Spleen (tissue), 11 donors: ENCODE measurements around the gene ARHGEF18. TPM values are rescaled to one million over a fixed set of nuclear protein-coding genes. Genes with fewer than 3 reads are reported as not detected.
"Not testable (repeated sequence)": the region's sequence is repeated elsewhere in the genome, so short reads cannot be mapped to it uniquely, and the experiment has no call there.

Experiments used
- DNase-seq: peaks from one replicate; pipeline ENCODE4 v3.0.0-alpha.2; 2020
- H3K27ac ChIP-seq, 8 donors: fragments of 200-600 bp; sonication (generic) in 7 of 8; 1 replicate in 4 of 8; 2 replicates in 4 of 8; pipeline versions ENCODE4 v1.5.0 to v1.8.0; 2016 to 2021; ENCODE audit warnings: inconsistent platforms in 4 of 8, mild to moderate bottlenecking in 4 of 8, moderate library complexity in 1 of 8
- H3K27me3 ChIP-seq, 7 donors: fragments of 200-600 bp; sonication (generic) in 6 of 7; replicated peaks in 1 of 7; 1 replicate in 4 of 7; 2 replicates in 3 of 7; pipeline versions ENCODE4 v1.5.0 to v1.8.0; 2016 to 2021; ENCODE audit warnings: inconsistent platforms in 3 of 7, mild to moderate bottlenecking in 1 of 7
- H3K36me3 ChIP-seq, 6 donors: fragments of 200-600 bp; sonication (generic) in 5 of 6; 1 replicate in 4 of 6; 2 replicates in 2 of 6; pipeline versions ENCODE4 v1.5.0 to v1.8.0; 2016 to 2021; ENCODE audit warnings: inconsistent platforms in 2 of 6
- H3K4me1 ChIP-seq, 6 donors: fragments of 200-600 bp; sonication (generic) in 5 of 6; 1 replicate in 3 of 6; 2 replicates in 3 of 6; pipeline versions ENCODE4 v1.5.0 to v1.8.0; 2016 to 2021; ENCODE audit warnings: inconsistent platforms in 3 of 6
- H3K4me3 ChIP-seq, 8 donors: fragments of 200-600 bp; sonication (generic) in 7 of 8; 1 replicate in 4 of 8; 2 replicates in 4 of 8; pipeline versions ENCODE4 v1.5.0 to v1.8.0; 2016 to 2021; ENCODE audit warnings: inconsistent platforms in 4 of 8, mild to moderate bottlenecking in 4 of 8, moderate library complexity in 2 of 8
- H3K9me3 ChIP-seq, 8 donors: fragments of 200-600 bp; sonication (generic) in 7 of 8; 1 replicate in 4 of 8; 2 replicates in 4 of 8; pipeline versions ENCODE4 v1.5.0 to v1.8.0; 2016 to 2021; ENCODE audit warnings: inconsistent platforms in 4 of 8
- POLR2A ChIP-seq, 3 donors: fragments of 450-650 bp; IDR thresholded peaks; one replicate each; pipeline ENCODE4 v1.5.1; 2017; ENCODE audit warnings: antibody characterized with exemption in 3 of 3, mild to moderate bottlenecking in 1 of 3
- POLR2AphosphoS5 ChIP-seq, 3 donors: sonication (generic); formaldehyde crosslinking; IDR thresholded peaks; one replicate each; pipeline ENCODE4 v1.5.1; 2017; ENCODE audit warnings: antibody characterized with exemption in 3 of 3
- WGBS, 5 donors: extraction: QIAGEN DNeasy Blood & Tissue Kit in 3 of 5; methylation state at CpG; one replicate each; pipeline versions ENCODE4 v1.1.5 to v1.1.7; 2013 to 2018; 5-methylcytosine and 5-hydroxymethylcytosine counted together
- intact Hi-C: fragments of 100-400 bp; cut with DNase I; formaldehyde crosslinking; loops from one replicate; pipeline ENCODE4 v1.15.0; 2023; ENCODE audit warnings: low total_unique reads
- polyA plus RNA-seq, 3 donors: library from polyadenylated mRNA; stranded (reverse); fragments of 200-250 nt; gene quantifications; one replicate each; pipeline ENCODE4 v1.2.1, GENCODE V29; 2013
- total RNA-seq, 7 donors: library from RNA; depleted of rRNA in 3 of 7; stranded (reverse); fragments of >200 nt in 3 of 7; fragmentation: NEBNext Ultra II Directional in 4 of 7; extraction: Animal tissue kit (Norgen Biotek cat#: 25700) in 4 of 7; gene quantifications; one replicate each; pipeline versions ENCODE4 v1.1.0 to v1.2.1, GENCODE V29; 2016 to 2021
- TF ChIP-seq, protein P1 (sequence below), 11 experiments: fragments of 200-600 bp in 7 of 11; fragments of 450-650 bp in 4 of 11; sonication (generic) in 4 of 11; IDR thresholded peaks in 8 of 11; conservative IDR thresholded peaks in 3 of 11; 1 replicate in 7 of 11; 2 replicates in 4 of 11; pipeline versions ENCODE4 v1.4.0 to v1.8.0; 2016 to 2021; ENCODE audit warnings: antibody characterized with exemption in 11 of 11, inconsistent platforms in 4 of 11, mild to moderate bottlenecking in 1 of 11
- donor health status: healthy with polysubstance abuse.
- donor health status: DM: no; HTN: no; CAD: no; lungs with moderate emphysema.
- donor health status: DM: no; HTN: no; CAD: no.
- donor health status: Bipolar disorder and iron deficiency.
- donor health status: healthy.
- donor health status: DM: no; HTN: no; CAD: no.
- donor health status: DM: yes; HTN: yes; CAD: no.

ARHGEF18 gene
- total and polyA plus RNA-seq, 10 donors = 24.3 to 79.8 (median 67.7) TPM

DNA sequence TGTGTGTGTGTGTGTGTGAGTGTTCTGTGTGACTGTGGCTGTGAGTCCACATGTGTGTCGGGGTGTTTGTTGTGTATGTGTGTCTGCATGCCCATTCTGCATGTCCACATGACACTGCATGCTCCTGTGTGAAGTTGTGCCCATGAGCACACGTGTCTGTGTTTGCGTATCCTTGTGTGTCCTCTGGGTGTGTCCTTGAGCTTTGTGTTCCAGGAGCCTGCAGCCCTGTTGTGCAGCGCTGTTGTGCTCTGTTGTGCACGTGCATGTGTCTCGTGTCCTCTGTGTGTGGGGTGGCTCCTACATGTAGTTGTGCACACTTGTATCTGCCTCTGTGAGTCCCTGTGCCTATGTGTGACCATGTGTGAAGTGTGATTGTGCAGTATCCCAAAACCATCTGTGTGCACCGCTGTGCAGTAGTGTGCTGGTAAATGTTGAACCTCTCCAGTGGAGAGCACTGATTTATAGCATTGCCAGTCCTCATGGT lies 2.2 kb upstream of the ARHGEF18 start:
- H3K4me3 ChIP-seq = peak overlapping the region in 4 of 8 donors; percentile 23 to 67 (median 37)
- intact Hi-C loops = no loop called here
- H3K27ac ChIP-seq = peak overlapping the region in 7 of 8 donors; percentile 32 to 96 (median 91)
- H3K4me1 ChIP-seq = peaks cover 11 to 97% (median 80%) of the 10 kb centered on the region in 6 donors
- 60 to 79% (median 75%) methylated on average over 6 to 7 of the region's 7 CpGs for WGBS, 5 donors
- TF ChIP-seq, protein P1, sequence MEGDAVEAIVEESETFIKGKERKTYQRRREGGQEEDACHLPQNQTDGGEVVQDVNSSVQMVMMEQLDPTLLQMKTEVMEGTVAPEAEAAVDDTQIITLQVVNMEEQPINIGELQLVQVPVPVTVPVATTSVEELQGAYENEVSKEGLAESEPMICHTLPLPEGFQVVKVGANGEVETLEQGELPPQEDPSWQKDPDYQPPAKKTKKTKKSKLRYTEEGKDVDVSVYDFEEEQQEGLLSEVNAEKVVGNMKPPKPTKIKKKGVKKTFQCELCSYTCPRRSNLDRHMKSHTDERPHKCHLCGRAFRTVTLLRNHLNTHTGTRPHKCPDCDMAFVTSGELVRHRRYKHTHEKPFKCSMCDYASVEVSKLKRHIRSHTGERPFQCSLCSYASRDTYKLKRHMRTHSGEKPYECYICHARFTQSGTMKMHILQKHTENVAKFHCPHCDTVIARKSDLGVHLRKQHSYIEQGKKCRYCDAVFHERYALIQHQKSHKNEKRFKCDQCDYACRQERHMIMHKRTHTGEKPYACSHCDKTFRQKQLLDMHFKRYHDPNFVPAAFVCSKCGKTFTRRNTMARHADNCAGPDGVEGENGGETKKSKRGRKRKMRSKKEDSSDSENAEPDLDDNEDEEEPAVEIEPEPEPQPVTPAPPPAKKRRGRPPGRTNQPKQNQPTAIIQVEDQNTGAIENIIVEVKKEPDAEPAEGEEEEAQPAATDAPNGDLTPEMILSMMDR (IDR thresholded peaks at IDR 0.05 in 8 of 11, conservative IDR thresholded peaks at IDR 0.05 in 3 of 11) = no peak
- TF ChIP-seq POLR2AphosphoS5 (IDR thresholded peaks at IDR 0.05) = no peak
- no peak for TF ChIP-seq POLR2A (IDR thresholded peaks at IDR 0.05)
- H3K36me3 ChIP-seq = peaks cover 0 to 4% (median 0%) of the 10 kb centered on the region in 6 donors
- peaks cover 0 to 6% (median 2%) of the 10 kb centered on the region in 8 donors for H3K9me3 ChIP-seq
- no peaks in the 10 kb centered on the region for H3K27me3 ChIP-seq
- peak; percentile 69 for DNase-seq

DNA sequence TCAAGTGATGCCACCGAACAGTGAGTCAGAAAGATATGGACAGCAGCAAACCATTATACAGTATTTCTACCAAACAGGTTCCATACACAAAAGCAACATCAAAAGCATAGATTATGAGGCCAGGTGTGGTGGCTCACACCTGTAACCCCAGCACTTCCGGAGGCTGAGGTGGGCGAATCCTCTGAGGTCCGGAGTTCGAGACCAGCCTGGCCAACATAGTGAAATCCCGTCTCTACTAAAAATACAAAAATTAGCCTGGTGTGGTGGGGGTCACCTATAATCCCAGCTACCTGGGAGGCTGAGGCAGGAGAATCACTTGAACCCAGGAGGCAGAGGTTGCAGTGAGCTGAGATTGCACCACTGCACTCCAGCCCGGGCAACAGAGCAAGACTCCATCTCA lies 1.7 kb upstream of the ARHGEF18 start:
- WGBS, 5 donors = 64 to 80% (median 70%) methylated on average over 7 of the region's 7 CpGs
- Histone ChIP-seq H3K4me1 (peaks cover 11 to 93% (median 75%) of the 10 kb centered on the region in 6 donors), H3K9me3 (peaks cover 0 to 11% (median 6%) of the 10 kb centered on the region in 8 donors), H3K27ac (peak overlapping the region in 6 of 8 donors; percentile 32 to 96 (median 92)), H3K4me3 (peak overlapping the region in 2 of 8 donors; percentile 35 to 67)
- H3K27me3 ChIP-seq, intact Hi-C loops, H3K36me3 ChIP-seq: not testable (repeated sequence)
- DNase-seq = peak; percentile 51

DNA sequence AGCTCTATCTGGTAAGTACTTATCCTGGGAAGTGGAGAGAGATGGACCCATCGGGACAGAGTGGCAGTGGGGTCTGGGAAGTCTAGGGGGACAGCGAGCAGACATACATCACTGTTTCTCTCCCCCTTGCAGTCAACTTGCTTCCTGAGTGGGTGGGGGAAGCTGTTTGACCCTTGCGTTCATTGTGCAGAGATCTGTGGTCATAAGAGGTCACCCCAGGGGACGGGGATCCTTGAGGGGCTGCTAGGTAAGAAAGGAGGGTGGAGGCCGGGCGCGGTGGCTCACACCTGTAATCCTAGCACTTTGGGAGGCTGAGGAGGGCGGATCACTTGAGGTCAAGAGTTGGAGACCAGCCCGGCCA lies 474 bp downstream of the ARHGEF18 start:
- DNase-seq = peak; percentile 78
- TF ChIP-seq, protein P1 (IDR thresholded peaks at IDR 0.05 in 8 of 11, conservative IDR thresholded peaks at IDR 0.05 in 3 of 11) = no peak
- TF ChIP-seq POLR2A (IDR thresholded peaks at IDR 0.05) (no peak), POLR2AphosphoS5 (IDR thresholded peaks at IDR 0.05) (no peak)
- Histone ChIP-seq H3K27ac (peak overlapping the region; percentile 67 to 96 (median 89)), H3K36me3 (peaks cover 0 to 16% (median 0%) of the 10 kb centered on the region in 6 donors), H3K27me3 (no peaks in the 10 kb centered on the region), H3K4me1 (peaks cover 12 to 85% (median 70%) of the 10 kb centered on the region in 6 donors), H3K4me3 (peak overlapping the region; percentile 44 to 88 (median 59)), H3K9me3 (peaks cover 0 to 15% (median 10%) of the 10 kb centered on the region in 8 donors)
- 22 to 56% (median 31%) methylated on average over 9 of the region's 9 CpGs for WGBS, 5 donors
- intact Hi-C loops = no loop called here

DNA sequence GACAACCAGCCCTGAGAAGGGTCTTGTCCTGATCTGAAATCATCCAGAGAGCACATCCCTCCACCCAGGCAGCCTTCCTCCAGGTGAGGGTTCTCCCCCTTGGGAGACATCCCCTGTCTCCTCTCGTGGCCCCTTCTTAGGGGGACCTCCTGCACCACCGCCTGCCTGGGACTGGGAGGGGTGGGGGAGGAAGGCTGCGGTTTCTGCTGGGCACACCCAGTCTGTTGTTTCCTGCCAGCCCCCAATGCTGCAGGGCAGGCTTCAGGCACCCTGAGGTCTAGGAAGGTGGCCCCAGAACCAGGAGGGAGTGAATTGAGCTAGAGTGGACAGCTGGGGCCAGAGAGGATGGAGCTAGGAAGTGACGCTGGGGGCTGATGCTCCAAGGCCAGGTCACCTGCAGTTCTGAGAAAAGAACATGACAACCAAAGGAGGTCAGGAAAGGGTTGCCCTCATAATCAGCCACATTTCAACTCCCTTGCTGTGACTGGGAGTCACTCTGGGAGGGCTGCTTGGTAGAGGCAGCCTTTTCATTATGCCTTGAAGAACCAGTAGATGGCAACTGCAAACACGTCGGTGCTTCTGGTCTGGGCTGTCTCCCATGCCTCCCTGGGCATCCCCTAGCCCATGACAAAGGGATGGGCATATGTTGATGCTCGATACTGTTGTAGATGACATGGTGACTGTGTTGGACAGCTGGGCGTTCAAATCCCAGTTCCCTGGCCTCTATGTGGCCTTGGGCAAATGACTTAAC lies 1.4 kb downstream of the ARHGEF18 start:
- peak overlapping the region; percentile 44 to 88 (median 59) for H3K4me3 ChIP-seq

More for the DNA sequence above, 1.4 kb downstream of the ARHGEF18 start:
- Histone ChIP-seq H3K36me3 (peaks cover 0 to 26% (median under 1%) of the 10 kb centered on the region in 6 donors), H3K27me3 (no peaks in the 10 kb centered on the region), H3K27ac (peak overlapping the region; percentile 67 to 96 (median 89)), H3K9me3 (peaks cover 0 to 15% (median 10%) of the 10 kb centered on the region in 8 donors), H3K4me1 (peaks cover 11 to 85% (median 66%) of the 10 kb centered on the region in 6 donors)
- intact Hi-C loops = no loop called here
- peak; percentile 93 for DNase-seq
- WGBS, 5 donors = 22 to 47% (median 33%) methylated on average over 8 of the region's 8 CpGs
- TF ChIP-seq POLR2A (IDR thresholded peaks at IDR 0.05) (peak in 2 of 3 donors; percentile 25 to 72), POLR2AphosphoS5 (IDR thresholded peaks at IDR 0.05) (peak; percentile 88 to 93 (median 93))
- TF ChIP-seq, protein P1 (IDR thresholded peaks at IDR 0.05 in 8 of 11, conservative IDR thresholded peaks at IDR 0.05 in 3 of 11) = no peak
